H1 (cell line): ENCODE measurements around the gene CTAGE15. TPM values are rescaled to one million over a fixed set of nuclear protein-coding genes. Genes with fewer than 3 reads are reported as not detected.
"Not testable (repeated sequence)": the region's sequence is repeated elsewhere in the genome, so short reads cannot be mapped to it uniquely, and the experiment has no call there.

ENCODE experiments used
- CTCF ChIA-PET: fragments of 300-600 bp; sonication (Branson Sonifier 250); formaldehyde crosslinking; loops from one replicate; lab custom pipeline; 2021; ENCODE audit not compliant: partially characterized antibody; lab: Charles Lee
- POLR2A ChIA-PET: fragments of 300-600 bp; sonication (Branson Sonifier 250); formaldehyde crosslinking; loops from one replicate; lab custom pipeline; 2021; ENCODE audit warnings: inconsistent platforms; ENCODE audit not compliant: partially characterized antibody; lab: Charles Lee
- DNase-seq, 2 experiments: peaks; one replicate each; pipeline versions ENCODE4 v3.0.0 to v3.0.0-alpha.2; 2010 to 2022; ENCODE audit warnings: low spot score in 2 of 2, low read depth in 1 of 2, mixed read lengths in 1 of 2
- FAIRE-seq: peaks from 2 replicates; lab custom pipeline; 2011; peaks lifted over from hg19 to GRCh38; lab: Jason Lieb, UNC
- H2AFZ ChIP-seq: 2 replicates; pipeline ENCODE4 v1.8.1; 2012; ENCODE audit warnings: low read length, inconsistent platforms
- H2AK5ac ChIP-seq: 2 replicates; pipeline ENCODE4 v1.6.1; 2013; ENCODE audit warnings: low read depth, low read length
- H2BK120ac ChIP-seq: replicated peaks from 2 replicates; pipeline ENCODE3; 2013; ENCODE audit warnings: low read depth, low read length, inconsistent platforms
- H2BK12ac ChIP-seq: 2 replicates; pipeline ENCODE4 v1.6.1; 2013; ENCODE audit warnings: low read depth, low read length
- H2BK15ac ChIP-seq: 2 replicates; pipeline ENCODE4 v1.6.1; 2013; ENCODE audit warnings: low read length
- H2BK20ac ChIP-seq: 2 replicates; pipeline ENCODE4 v1.6.1; 2013; ENCODE audit warnings: low read length
- H2BK5ac ChIP-seq: 2 replicates; pipeline ENCODE4 v1.6.1; 2013; ENCODE audit warnings: low read depth, low read length
- H3K14ac ChIP-seq: 2 replicates; pipeline ENCODE4 v1.6.1; 2013; ENCODE audit warnings: inconsistent platforms; ENCODE audit not compliant: insufficient read length
- H3K18ac ChIP-seq: 2 replicates; pipeline ENCODE4 v1.6.1; 2013; ENCODE audit warnings: low read length; ENCODE audit errors: extremely low read depth
- H3K23ac ChIP-seq: 2 replicates; pipeline ENCODE4 v1.6.1; 2013; ENCODE audit warnings: inconsistent platforms; ENCODE audit not compliant: insufficient read length
- H3K23me2 ChIP-seq: 2 replicates; pipeline ENCODE4 v1.6.1; 2013; ENCODE audit warnings: low read depth, low read length
- H3K27ac ChIP-seq: 2 replicates; pipeline ENCODE4 v1.6.1; 2011; ENCODE audit warnings: low read depth, low read length, inconsistent platforms
- H3K27me3 ChIP-seq, 4 experiments: replicated peaks in 1 of 4; 1 replicate in 1 of 4; 2 replicates in 3 of 4; pipeline versions ENCODE4 v1.6.1 to v1.8.1; 2011 to 2013; ENCODE audit warnings: low read length in 3 of 4, mild to moderate bottlenecking in 3 of 4, inconsistent platforms in 2 of 4, mixed read lengths in 2 of 4, moderate library complexity in 1 of 4; ENCODE audit not compliant: control insufficient read depth in 3 of 4, insufficient read depth in 3 of 4; ENCODE audit errors: extremely low read depth in 1 of 4
- H3K36me3 ChIP-seq, 4 experiments: 2 replicates each; pipeline versions ENCODE4 v1.6.1 to v1.8.1; 2011 to 2013; ENCODE audit warnings: mild to moderate bottlenecking in 4 of 4, low read length in 3 of 4, moderate library complexity in 2 of 4, control low read depth in 1 of 4, inconsistent platforms in 1 of 4; ENCODE audit not compliant: insufficient read depth in 4 of 4, control insufficient read depth in 2 of 4
- H3K4ac ChIP-seq: replicated peaks from 2 replicates; pipeline ENCODE3; 2013; ENCODE audit warnings: low read length, low read depth, mixed read lengths, inconsistent platforms; ENCODE audit not compliant: insufficient read length
- H3K4me1 ChIP-seq, 4 experiments: replicated peaks in 1 of 4; 1 replicate in 1 of 4; 2 replicates in 3 of 4; pipeline versions ENCODE4 v1.6.1 to v1.8.1; 2011 to 2013; ENCODE audit warnings: low read length in 3 of 4, inconsistent platforms in 2 of 4, mixed read lengths in 1 of 4; ENCODE audit not compliant: insufficient read depth in 4 of 4, control insufficient read depth in 3 of 4
- H3K4me2 ChIP-seq, 2 experiments: 2 replicates each; pipeline versions ENCODE4 v1.6.1 to v1.8.1; 2011 to 2013; ENCODE audit warnings: low read depth in 2 of 2, low read length in 2 of 2, control low read depth in 1 of 2, inconsistent platforms in 1 of 2, mild to moderate bottlenecking in 1 of 2; ENCODE audit not compliant: insufficient read depth in 1 of 2
- H3K4me3 ChIP-seq, 4 experiments: fragments of 200-600, 300-600 bp in 1 of 4; sonication (generic), shearing (Covaris generic), sonication (Bioruptor Twin) in 1 of 4; 2 replicates each; pipeline versions ENCODE4 v1.5.1 to v1.8.1; 2011 to 2016; ENCODE audit warnings: low read length in 4 of 4, low read depth in 3 of 4, control low read depth in 2 of 4, inconsistent platforms in 2 of 4, mild to moderate bottlenecking in 2 of 4, mixed read lengths in 1 of 4, moderate library complexity in 1 of 4; ENCODE audit not compliant: insufficient read depth in 2 of 4; ENCODE audit errors: extremely low read depth in 1 of 4
- H3K56ac ChIP-seq: replicated peaks from 2 replicates; pipeline ENCODE3; 2013; ENCODE audit warnings: low read depth, mild to moderate bottlenecking, mixed read lengths, low read length, inconsistent platforms; ENCODE audit not compliant: insufficient read length
- H3K79me1 ChIP-seq: 2 replicates; pipeline ENCODE4 v1.6.1; 2013; ENCODE audit warnings: low read depth, low read length, control low read depth
- H3K79me2 ChIP-seq, 2 experiments: 2 replicates each; pipeline versions ENCODE4 v1.6.1 to v1.8.1; 2012 to 2013; ENCODE audit warnings: low read length in 2 of 2, mild to moderate bottlenecking in 2 of 2, inconsistent platforms in 1 of 2; ENCODE audit not compliant: insufficient read depth in 2 of 2, control insufficient read depth in 1 of 2
- H3K9ac ChIP-seq, 4 experiments: replicated peaks in 1 of 4; 1 replicate in 1 of 4; 2 replicates in 3 of 4; pipeline versions ENCODE4 v1.6.1 to v1.8.1; 2011 to 2013; ENCODE audit warnings: low read depth in 3 of 4, low read length in 3 of 4, control low read depth in 2 of 4, mild to moderate bottlenecking in 2 of 4, moderate library complexity in 2 of 4, inconsistent platforms in 1 of 4; ENCODE audit errors: extremely low read depth in 1 of 4
- H3K9me3 ChIP-seq, 2 experiments: 2 replicates each; pipeline versions ENCODE4 v1.6.1 to v1.8.1; 2012 to 2013; ENCODE audit warnings: mild to moderate bottlenecking in 2 of 2, moderate library complexity in 2 of 2, control low read depth in 1 of 2, inconsistent platforms in 1 of 2, low read depth in 1 of 2, low read length in 1 of 2, mixed read lengths in 1 of 2; ENCODE audit not compliant: insufficient read depth in 2 of 2
- H4K20me1 ChIP-seq, 2 experiments: replicated peaks in 1 of 2; 2 replicates each; pipeline versions ENCODE3 to v1.8.1; 2011 to 2013; ENCODE audit warnings: inconsistent platforms in 2 of 2, low read length in 2 of 2, mild to moderate bottlenecking in 1 of 2; ENCODE audit not compliant: insufficient read depth in 2 of 2, control insufficient read depth in 1 of 2
- H4K5ac ChIP-seq: 2 replicates; pipeline ENCODE4 v1.6.1; 2013; ENCODE audit warnings: low read length, low read depth, mixed read lengths, inconsistent platforms; ENCODE audit not compliant: insufficient read length
- H4K8ac ChIP-seq: 2 replicates; pipeline ENCODE4 v1.8.0; 2013; ENCODE audit warnings: mild to moderate bottlenecking, moderate library complexity, low read length, inconsistent platforms; ENCODE audit not compliant: insufficient read depth; ENCODE audit errors: extremely low read depth
- H4K91ac ChIP-seq: replicated peaks from 2 replicates; pipeline ENCODE3; 2013; ENCODE audit warnings: low read length, mixed read lengths, inconsistent platforms; ENCODE audit not compliant: insufficient read length
- WGBS, 2 experiments: shearing (Covaris generic) in 1 of 2; methylation state at CpG; one replicate each; pipeline versions ENCODE4 v1.1.6 to v1.1.7; 2013 to 2015; ENCODE audit warnings: low lambda C conversion rate in 2 of 2, mixed read lengths in 2 of 2, inconsistent platforms in 1 of 2, low coverage in 1 of 2, missing lambda C conversion rate in 1 of 2; ENCODE audit not compliant: insufficient replicate concordance in 2 of 2, insufficient coverage in 1 of 2, insufficient read length in 1 of 2; ENCODE audit errors: extremely low coverage in 1 of 2, missing lambda C conversion rate in 1 of 2; 5-methylcytosine and 5-hydroxymethylcytosine counted together
- polyA plus RNA-seq, 7 experiments: library from polyadenylated mRNA; depleted of rRNA in 3 of 7; stranded (reverse) in 5 of 7; unstranded in 2 of 7; fragments of >200 nt in 5 of 7; fragments of 200-250 nt in 2 of 7; gene quantifications; 1 replicate in 5 of 7; 2 replicates in 1 of 7; 4 replicates in 1 of 7; pipeline versions ENCODE4 v1.2.1 to v1.2.3, GENCODE V29; 2011 to 2013; ENCODE audit warnings: missing spikeins in 2 of 7, mixed read lengths in 2 of 7
- total RNA-seq: library from RNA; stranded (reverse); fragmentation: NEBNext Ultra II Directional; extraction: Animal tissue kit (Norgen Biotek cat#: 25700); gene quantifications from 2 replicates; pipeline ENCODE4 v1.2.1, GENCODE V29; 2021

Gene CTAGE15
- total and polyA plus RNA-seq, 2 of the 8 experiments (the other 6 are each of a cell fraction or from before 2014, with no cell fraction given), result 0.06 to 0.86 TPM

GRCh38 chr7:143533213-143533839 is 38.3 kb upstream of the CTAGE15 start:
- H2AFZ ChIP-seq, result not testable (repeated sequence)

GRCh38 chr7:143536443-143536842 is 35.2 kb upstream of the CTAGE15 start:
- H3K36me3 ChIP-seq, H2AK5ac ChIP-seq, DNase-seq, H2BK120ac ChIP-seq, H2AFZ ChIP-seq, CTCF ChIA-PET, H3K4me2 ChIP-seq, H3K4me3 ChIP-seq, H3K23ac ChIP-seq, H3K9ac ChIP-seq, H2BK12ac ChIP-seq, H4K91ac ChIP-seq, H2BK15ac ChIP-seq, H2BK5ac ChIP-seq, H3K18ac ChIP-seq, H4K5ac ChIP-seq, H3K9me3 ChIP-seq, H3K79me1 ChIP-seq, H3K14ac ChIP-seq, H3K56ac ChIP-seq, H4K20me1 ChIP-seq, H3K79me2 ChIP-seq, H3K27me3 ChIP-seq, H4K8ac ChIP-seq, H3K4me1 ChIP-seq, H3K27ac ChIP-seq, H3K23me2 ChIP-seq, H3K4ac ChIP-seq, FAIRE-seq, H2BK20ac ChIP-seq, POLR2A ChIA-PET: not testable (repeated sequence)
- 100% methylated on average over 1 of the region's 1 CpG; no CpG with 5 or more reads in 1 of the 2 experiments for WGBS, 2 experiments

More at GRCh38 chr7:143533213-143533839, 38.3 kb upstream of the CTAGE15 start:
- H3K27ac ChIP-seq, POLR2A ChIA-PET, H2AK5ac ChIP-seq, H4K20me1 ChIP-seq, H3K4me2 ChIP-seq, H3K23me2 ChIP-seq, H3K79me2 ChIP-seq, H2BK20ac ChIP-seq, H3K36me3 ChIP-seq, H3K9me3 ChIP-seq, H4K8ac ChIP-seq, H3K4me3 ChIP-seq, H3K4ac ChIP-seq, H4K5ac ChIP-seq, H3K9ac ChIP-seq, DNase-seq, FAIRE-seq, H3K79me1 ChIP-seq, H2BK12ac ChIP-seq, H2BK15ac ChIP-seq, H3K23ac ChIP-seq, H3K56ac ChIP-seq, H4K91ac ChIP-seq, H2BK120ac ChIP-seq, H3K27me3 ChIP-seq, H3K4me1 ChIP-seq, H2BK5ac ChIP-seq, CTCF ChIA-PET, H3K18ac ChIP-seq, H3K14ac ChIP-seq: not testable (repeated sequence)
- no CpG with 5 or more reads among the region's 6 CpGs for WGBS, 2 experiments
